GM21825 (cell line): ENCODE measurements around the gene BMX.

Source experiments
- ATAC-seq: cut with Tn5 transposase; IDR thresholded peaks from one replicate; pipeline ENCODE4 v1.9.1; 2021; ENCODE audit warnings: mild to moderate bottlenecking, moderate library complexity; ENCODE audit not compliant: unreplicated experiment

Gene BMX

DNA sequence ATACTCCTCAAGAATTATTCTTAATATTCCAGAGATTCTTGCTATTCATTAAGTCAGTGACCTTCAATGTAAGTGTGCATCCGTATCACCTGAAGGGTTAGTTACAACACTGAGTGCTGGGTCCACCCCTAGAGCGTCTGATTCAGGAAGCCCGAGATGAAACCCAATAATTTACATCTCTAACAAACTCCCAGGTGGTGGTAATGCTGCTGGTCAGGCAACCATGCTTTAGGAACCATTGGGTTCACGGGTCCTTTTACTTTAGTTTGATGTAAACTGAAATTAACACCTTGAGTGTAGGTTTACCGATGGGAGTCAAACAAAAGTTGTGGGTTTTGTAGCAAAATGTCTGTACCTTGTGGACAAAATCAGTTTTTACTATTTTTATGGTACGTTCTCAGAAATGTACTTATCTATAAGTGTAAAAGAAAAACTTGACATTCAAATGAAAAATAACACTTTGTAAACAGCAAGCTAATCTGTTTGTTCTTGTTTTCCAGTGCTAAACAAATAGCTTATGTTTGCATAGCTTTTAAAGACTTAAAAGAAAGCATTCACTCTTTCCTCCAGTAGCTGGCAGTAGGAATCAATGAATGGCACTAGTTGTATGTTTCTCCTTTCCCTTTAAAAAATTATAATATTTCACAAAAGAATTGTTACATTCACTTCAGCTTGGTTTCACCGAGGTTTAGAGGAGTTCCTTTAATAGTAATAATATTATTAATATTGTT, 67.4 kb downstream of the BMX start:
- no peak for ATAC-seq

DNA sequence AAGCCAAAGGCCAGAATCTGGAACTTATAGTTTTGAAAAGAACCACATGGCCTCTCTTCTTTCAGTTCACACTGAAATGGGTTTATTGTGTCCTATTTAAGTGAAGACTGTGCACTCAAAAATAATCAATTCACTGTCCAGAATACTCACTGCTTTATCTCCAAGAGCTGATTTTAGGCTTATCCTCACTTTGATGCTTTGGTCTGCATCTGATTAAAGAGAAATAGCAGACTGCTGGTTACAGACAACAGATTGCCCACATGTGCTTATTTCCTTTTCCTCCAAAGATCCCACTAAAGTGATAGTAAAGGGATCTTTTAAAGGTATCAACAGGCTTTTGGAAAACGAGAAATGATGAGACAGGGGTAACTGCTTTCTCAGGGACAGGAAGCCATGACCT, 69.5 kb downstream of the BMX start:
- no peak for ATAC-seq

DNA sequence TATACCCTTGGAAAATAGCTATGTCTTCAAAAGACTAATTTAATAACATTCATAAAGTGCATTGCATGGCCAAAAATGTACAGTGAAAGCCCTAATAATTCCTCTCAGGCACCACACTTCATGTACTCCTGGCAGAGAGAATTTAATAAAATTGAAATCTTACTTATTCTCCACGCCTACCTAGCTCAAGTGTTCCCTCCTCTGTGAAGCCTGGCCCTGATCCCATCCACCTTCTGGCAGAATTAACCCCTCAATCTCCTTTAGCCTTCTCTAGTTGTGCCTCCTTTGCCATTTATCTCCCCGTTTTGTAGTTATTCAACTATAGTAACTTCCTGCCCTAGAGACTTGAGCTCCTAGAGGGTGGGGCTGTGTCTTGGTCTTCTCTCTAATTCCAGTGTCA, 73.4 kb downstream of the BMX start:
- ATAC-seq = no peak

DNA sequence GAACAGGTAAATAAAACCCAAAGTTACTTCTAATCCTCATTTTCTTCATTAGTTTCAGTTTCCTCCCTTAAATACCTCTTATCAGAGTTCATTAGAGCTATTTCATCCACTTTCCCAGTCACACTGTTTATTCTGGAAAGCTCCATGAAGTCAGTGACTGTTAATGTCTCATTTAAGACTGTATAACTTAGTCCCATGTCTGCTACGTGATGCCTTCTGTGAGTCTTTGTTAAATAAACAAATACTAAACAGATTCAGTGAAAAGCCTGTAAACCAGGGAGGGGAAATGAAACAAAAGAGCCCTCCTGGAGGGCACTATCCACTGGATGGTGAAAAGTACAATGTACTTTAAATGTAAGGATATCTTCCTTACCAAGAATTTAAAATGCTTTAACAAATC, 75.4 kb downstream of the BMX start:
- no peak for ATAC-seq

DNA sequence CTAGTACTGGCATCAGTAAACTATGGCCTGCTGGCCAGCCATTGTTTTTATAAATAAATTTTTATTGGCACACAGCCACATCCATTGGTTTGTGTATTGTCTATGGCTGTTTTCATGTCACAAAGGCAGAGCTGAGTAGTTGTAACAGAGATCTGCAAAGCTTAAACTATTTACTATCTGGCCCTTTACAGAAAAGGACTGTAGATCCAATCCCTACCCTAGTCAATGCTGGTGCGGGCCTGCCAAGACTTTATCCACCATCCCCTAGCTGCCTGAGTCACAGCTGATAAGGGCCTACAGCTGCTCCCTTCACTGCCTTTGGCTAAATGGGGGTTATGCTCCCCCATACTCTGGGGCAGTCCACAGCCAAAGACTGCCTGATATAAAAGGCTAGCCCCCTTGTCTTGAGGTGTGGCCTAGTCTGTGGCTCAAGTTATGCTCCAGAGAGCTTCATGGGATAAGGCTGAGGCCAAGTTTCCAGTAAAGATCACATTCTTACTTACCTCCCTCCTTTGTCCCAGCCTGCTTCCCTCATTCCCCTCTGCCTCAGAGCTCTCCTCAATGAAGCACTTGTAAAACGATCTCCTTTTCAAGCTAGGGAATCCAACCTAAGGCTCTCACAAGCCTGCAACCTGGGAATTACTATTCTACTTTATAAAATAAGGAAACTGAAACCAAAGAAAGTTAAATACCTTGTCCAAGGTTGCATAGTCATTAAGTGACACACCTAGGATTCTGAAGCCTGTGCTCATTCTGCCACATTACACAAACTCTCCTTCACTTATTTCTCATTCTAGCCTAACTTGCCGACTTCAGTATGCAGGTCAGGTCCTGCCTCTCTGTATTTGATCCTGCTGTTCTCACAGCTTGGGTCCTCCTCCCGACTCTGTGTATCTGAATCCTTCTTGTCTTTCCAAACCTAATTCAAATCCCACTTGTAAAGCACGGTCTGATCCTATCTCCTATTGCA, 79.5 kb downstream of the BMX start:
- no peak for ATAC-seq

DNA sequence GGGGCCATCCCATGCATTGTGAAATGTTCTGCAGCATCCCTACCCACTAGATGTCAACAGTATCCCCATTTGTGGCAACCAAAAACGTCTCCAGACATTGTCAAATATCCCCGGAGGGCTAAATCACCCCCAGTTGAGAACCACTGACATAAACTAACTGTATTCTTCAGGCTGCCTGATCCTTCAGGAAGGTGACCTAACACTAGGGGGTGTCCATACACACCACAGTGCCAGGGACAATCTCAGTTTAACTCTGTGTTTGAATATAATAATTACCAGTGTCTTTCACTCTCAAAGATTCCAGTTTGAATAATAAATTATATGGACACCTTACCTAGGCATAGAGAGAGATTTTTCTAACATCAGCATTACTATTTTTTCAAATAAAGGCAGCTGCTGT, 93.8 kb downstream of the BMX start:
- no peak for ATAC-seq

DNA sequence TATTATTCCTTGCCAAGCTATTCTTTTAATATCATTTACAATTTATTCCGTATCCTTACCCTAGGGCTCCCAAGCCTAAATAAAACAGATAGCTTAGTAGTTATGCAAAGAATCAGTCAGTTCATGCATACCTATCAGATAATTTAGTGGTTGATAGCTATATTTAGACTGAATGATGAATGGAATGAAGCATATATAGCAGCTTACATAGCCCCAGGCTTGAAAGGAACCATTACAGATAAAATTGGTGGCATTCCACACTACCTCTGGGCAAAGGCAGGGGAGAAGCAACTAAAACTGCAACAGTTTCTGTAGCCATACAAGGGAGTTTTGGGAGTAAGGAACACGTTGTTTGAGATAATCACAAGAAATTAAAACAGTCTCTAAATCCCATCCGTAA, 97.4 kb downstream of the BMX start:
- no peak for ATAC-seq

DNA sequence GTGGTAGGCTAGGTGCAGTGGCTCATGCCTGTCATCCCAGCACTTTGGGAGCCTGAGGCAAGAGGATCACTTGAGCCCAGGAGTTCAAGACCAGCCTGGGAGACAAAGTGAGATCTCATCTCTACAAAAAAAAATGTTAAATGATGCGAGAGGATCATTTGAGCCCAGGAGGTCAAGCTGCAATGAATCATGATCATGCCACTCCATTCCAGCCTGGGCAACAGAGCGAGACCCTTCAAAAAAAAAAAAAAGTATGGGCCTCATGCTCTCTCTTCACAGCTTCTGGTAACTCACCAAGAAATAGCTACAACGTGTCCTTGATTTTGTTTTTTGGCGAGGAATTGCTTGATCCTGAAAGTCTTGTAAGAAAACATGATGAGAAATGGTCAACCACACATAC, 98.9 kb downstream of the BMX start:
- no peak for ATAC-seq

DNA sequence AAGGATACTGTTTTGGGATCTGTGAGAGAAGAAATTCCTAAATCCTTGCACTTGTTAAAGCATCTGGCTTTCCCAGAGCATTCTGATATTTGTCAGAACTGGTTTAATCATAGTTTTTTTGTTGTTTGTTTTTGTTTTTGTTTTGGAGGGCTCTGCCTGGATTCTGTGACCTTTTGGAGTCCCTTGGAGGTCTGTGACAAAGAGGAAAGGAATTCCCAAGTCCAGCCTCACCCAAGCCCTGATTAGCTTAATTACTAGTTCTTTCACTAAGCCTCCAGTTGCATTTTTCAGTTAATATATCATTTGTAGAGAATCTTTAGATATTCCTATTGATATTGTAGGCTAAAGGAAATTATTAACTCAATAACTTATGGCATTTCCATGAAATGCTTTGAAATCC, 99.4 kb downstream of the BMX start:
- ATAC-seq = no peak

DNA sequence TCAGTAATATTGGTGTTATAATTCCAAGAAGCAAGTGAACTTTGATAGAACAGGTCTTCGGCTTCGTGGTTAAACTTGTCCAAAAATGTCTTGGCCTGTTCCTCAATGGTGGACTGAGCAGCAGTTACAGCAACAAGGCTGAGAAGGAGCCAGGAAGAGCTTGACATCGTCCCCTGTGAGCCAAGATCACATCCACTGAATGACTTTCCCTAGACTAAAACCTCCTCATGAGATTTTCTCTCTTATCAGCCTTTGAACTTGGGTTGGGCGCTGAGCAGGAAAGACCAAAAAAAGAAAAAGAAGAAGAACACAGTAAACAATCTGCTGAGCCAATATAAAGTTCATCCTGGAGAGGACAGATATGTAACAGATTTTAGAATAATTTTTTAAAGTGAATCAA, 100.1 kb downstream of the BMX start, which contains the start of gene ACE2:
ACE2 (minus strand) TSS at position 216 of the 400 bp plus-strand sequence; CDS start at position 167, 49 bp downstream.
- no peak for ATAC-seq

DNA sequence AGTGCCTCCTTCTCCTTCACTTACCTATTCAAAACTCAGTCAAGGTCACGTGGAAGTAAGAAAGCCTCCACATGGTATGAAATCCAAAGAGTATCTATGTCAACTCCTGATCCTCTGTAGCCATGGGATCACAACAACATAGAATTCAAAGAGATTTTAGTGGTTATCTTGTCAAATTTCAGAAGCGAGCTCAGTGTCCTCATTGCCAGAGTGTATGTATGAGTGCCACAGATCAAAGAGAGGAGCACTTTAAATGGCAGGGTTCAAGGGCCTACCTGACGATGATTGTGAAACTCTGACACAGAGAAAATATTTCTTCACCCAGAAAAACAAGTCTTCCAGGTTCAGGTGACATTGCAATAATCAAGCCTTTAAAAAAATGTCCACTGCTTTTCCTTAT, 101.3 kb downstream of the BMX start:
- no peak for ATAC-seq

DNA sequence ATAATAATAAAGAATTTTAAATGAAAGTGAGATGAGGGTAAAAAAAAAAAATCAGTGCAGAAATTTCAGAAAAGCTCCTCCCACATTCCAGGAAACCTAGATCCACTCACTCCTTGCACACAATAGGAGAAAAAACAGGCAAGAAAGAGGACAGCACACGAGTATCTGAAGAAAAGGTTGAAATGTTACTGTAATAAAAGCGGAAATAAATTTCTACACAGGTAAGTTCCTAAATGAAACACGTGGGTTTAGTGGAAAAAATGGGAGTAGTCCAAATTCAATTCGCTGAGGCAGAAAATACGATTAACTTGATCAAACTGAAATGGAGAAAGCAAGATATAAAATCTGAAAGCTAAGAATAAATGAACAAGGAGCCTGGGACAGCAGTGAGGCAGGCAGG, 102.2 kb downstream of the BMX start:
- ATAC-seq = no peak

DNA sequence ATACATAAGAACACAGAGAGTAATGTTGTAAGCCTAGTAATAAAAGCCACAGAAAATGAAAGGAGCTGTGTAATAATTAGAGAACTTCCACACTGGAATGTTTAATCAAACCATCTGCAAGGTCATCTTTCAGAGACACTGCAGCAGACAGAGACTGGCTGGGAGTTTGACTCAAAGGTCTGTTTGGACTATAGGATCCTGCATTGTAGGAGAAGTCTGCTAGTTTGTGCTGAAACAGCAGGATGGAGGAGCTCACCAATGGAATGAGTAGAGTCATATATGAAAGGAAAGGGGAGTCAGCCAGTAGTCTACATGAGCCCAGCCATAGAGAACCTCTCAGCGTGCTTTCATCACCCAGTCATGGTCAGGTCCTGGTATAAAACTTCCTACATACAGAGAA, 104.6 kb downstream of the BMX start:
- ATAC-seq = no peak
